HepG2 (cell line): ENCODE results near the gene RAB3A. TPM values are rescaled to one million over a fixed set of nuclear protein-coding genes. Genes with fewer than 3 reads are reported as not detected.

Experiments
- AGO2 ChIP-seq: fragments of 200-400 bp; formaldehyde crosslinking; optimal IDR thresholded peaks from 2 replicates; pipeline ENCODE3; 2017; ENCODE audit warnings: mild to moderate bottlenecking, low read depth, low read length, moderate library complexity
- RFXAP ChIP-seq: sonication (generic); formaldehyde crosslinking; IDR thresholded peaks from 2 replicates; pipeline ENCODE4 v1.4.0; 2020; ENCODE audit warnings: missing genetic modification reagents, borderline replicate concordance
- SP5 ChIP-seq: IDR thresholded peaks from 2 replicates; pipeline ENCODE4 v1.6.1; 2016; ENCODE audit warnings: low read depth, borderline replicate concordance
- ZNF383 ChIP-seq: sonication (generic); formaldehyde crosslinking; IDR thresholded peaks from 2 replicates; pipeline ENCODE4 v1.4.0; 2020; ENCODE audit warnings: missing genetic modification reagents, mild to moderate bottlenecking, borderline replicate concordance
- ZNF567 ChIP-seq: sonication (generic); formaldehyde crosslinking; IDR thresholded peaks from 2 replicates; pipeline ENCODE4 v1.8.1; 2023; ENCODE audit warnings: mild to moderate bottlenecking, missing genetic modification reagents, borderline replicate concordance
- ZNF598 ChIP-seq: sonication (generic); formaldehyde crosslinking; IDR thresholded peaks from 2 replicates; pipeline ENCODE4 v1.5.1; 2020; ENCODE audit warnings: mild to moderate bottlenecking, missing genetic modification reagents, borderline replicate concordance
- ZNF83 ChIP-seq: sonication (generic); formaldehyde crosslinking; IDR thresholded peaks from 2 replicates; pipeline ENCODE4 v1.4.0; 2020; ENCODE audit warnings: missing genetic modification reagents, mild to moderate bottlenecking, borderline replicate concordance
- polyA plus RNA-seq, 8 experiments: library from polyadenylated mRNA; depleted of rRNA in 3 of 8; stranded (reverse) in 7 of 8; unstranded in 1 of 8; fragments of >200 nt; fragmentation: Illumina TruSeq in 4 of 8; extraction: Trizol in 4 of 8; gene quantifications; 2 replicates each; pipeline versions ENCODE4 v1.2.1 to v1.2.3, GENCODE V29; 2011 to 2016; ENCODE audit warnings: low read depth in 4 of 8, missing spikeins in 1 of 8, mixed read lengths in 1 of 8; ENCODE audit not compliant: insufficient read depth in 1 of 8
- total RNA-seq, 5 experiments: library from RNA; depleted of rRNA; stranded (reverse); fragments of >200 nt; fragmentation: Illumina TruSeq; extraction: Trizol; gene quantifications; 2 replicates each; pipeline ENCODE4 v1.2.3, GENCODE V29; 2016; ENCODE audit warnings: low read depth in 1 of 5
- TF ChIP-seq, protein P1 (sequence below): sonication (generic); formaldehyde crosslinking; IDR thresholded peaks from 2 replicates; pipeline ENCODE4 v1.5.1; 2020; ENCODE audit warnings: mild to moderate bottlenecking, missing genetic modification reagents, moderate library complexity
- TF ChIP-seq, protein P2 (sequence below): sonication (generic); formaldehyde crosslinking; IDR thresholded peaks from 2 replicates; pipeline ENCODE4 v1.4.0; 2020; ENCODE audit warnings: missing genetic modification reagents
- TF ChIP-seq, protein P3 (sequence below), 2 experiments: sonication (generic) in 1 of 2; formaldehyde crosslinking in 1 of 2; IDR thresholded peaks; 2 replicates each; pipeline versions ENCODE4 v1.4.0 to v1.6.1; 2016 to 2020; ENCODE audit warnings: borderline replicate concordance in 1 of 2, low read depth in 1 of 2, mild to moderate bottlenecking in 1 of 2, missing genetic modification reagents in 1 of 2
- TF ChIP-seq, protein P4 (sequence below): sonication (generic); formaldehyde crosslinking; IDR thresholded peaks from 2 replicates; pipeline ENCODE4 v1.5.0; 2020; ENCODE audit warnings: mild to moderate bottlenecking, missing genetic modification reagents, borderline replicate concordance

RAB3A gene
- total and polyA plus RNA-seq, 2 of the 13 experiments (the other 11 are each of a cell fraction or from before 2014, with no cell fraction given), result 0.58 to 0.98 TPM

DNA sequence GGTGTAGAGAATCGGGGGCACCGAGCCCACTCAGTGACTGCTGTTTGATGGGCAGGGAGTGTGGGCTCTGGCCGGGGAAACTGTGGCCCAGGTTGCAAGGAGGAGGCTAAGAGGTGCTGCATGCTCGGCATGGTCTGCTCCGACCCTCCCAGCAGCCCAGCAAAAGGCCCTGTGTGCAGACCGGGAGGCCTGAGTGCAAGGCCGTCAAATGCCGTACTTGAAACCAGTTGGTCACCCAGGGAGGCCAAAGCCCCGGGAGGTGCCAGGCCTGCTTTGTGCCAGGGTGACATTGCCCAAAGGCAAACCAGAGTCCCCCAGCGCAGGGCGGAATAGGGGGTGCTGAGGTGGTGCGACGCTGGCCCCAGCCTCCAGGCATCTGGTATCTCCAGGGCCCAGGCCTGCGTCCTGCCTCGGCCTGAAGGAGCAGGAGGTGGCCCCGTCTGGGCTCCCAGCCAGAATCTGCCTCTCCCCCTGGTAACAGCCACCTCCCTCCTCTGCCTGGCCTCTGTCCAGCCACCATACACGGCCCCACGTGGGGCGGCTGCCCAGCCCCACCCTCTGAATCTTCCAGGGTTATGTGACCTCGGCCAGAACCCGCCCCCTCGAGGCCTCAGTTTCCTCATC is 46.9 kb downstream of the RAB3A start (continued):
- TF ChIP-seq, protein P1, sequence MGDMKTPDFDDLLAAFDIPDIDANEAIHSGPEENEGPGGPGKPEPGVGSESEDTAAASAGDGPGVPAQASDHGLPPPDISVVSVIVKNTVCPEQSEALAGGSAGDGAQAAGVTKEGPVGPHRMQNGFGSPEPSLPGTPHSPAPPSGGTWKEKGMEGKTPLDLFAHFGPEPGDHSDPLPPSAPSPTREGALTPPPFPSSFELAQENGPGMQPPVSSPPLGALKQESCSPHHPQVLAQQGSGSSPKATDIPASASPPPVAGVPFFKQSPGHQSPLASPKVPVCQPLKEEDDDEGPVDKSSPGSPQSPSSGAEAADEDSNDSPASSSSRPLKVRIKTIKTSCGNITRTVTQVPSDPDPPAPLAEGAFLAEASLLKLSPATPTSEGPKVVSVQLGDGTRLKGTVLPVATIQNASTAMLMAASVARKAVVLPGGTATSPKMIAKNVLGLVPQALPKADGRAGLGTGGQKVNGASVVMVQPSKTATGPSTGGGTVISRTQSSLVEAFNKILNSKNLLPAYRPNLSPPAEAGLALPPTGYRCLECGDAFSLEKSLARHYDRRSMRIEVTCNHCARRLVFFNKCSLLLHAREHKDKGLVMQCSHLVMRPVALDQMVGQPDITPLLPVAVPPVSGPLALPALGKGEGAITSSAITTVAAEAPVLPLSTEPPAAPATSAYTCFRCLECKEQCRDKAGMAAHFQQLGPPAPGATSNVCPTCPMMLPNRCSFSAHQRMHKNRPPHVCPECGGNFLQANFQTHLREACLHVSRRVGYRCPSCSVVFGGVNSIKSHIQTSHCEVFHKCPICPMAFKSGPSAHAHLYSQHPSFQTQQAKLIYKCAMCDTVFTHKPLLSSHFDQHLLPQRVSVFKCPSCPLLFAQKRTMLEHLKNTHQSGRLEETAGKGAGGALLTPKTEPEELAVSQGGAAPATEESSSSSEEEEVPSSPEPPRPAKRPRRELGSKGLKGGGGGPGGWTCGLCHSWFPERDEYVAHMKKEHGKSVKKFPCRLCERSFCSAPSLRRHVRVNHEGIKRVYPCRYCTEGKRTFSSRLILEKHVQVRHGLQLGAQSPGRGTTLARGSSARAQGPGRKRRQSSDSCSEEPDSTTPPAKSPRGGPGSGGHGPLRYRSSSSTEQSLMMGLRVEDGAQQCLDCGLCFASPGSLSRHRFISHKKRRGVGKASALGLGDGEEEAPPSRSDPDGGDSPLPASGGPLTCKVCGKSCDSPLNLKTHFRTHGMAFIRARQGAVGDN (CRISPR knock-in tag), result peak; percentile 77
- TF ChIP-seq ZNF567 (CRISPR knock-in tag) (no peak), ZNF598 (CRISPR knock-in tag) (0 out of 2 replicates have a peak, but pooled peaks have one; percentile 30), SP5 (CRISPR knock-in tag) (0 out of 2 replicates have a peak, but pooled peaks have one; percentile 17), ZNF83 (CRISPR knock-in tag) (no peak), RFXAP (peak; percentile 99), ZNF383 (0 out of 2 replicates have a peak, but pooled peaks have one; percentile 47), AGO2 (peak; percentile 85)
- TF ChIP-seq, protein P2, sequence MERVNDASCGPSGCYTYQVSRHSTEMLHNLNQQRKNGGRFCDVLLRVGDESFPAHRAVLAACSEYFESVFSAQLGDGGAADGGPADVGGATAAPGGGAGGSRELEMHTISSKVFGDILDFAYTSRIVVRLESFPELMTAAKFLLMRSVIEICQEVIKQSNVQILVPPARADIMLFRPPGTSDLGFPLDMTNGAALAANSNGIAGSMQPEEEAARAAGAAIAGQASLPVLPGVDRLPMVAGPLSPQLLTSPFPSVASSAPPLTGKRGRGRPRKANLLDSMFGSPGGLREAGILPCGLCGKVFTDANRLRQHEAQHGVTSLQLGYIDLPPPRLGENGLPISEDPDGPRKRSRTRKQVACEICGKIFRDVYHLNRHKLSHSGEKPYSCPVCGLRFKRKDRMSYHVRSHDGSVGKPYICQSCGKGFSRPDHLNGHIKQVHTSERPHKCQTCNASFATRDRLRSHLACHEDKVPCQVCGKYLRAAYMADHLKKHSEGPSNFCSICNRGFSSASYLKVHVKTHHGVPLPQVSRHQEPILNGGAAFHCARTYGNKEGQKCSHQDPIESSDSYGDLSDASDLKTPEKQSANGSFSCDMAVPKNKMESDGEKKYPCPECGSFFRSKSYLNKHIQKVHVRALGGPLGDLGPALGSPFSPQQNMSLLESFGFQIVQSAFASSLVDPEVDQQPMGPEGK, result peak; percentile 84
- TF ChIP-seq, protein P3, sequence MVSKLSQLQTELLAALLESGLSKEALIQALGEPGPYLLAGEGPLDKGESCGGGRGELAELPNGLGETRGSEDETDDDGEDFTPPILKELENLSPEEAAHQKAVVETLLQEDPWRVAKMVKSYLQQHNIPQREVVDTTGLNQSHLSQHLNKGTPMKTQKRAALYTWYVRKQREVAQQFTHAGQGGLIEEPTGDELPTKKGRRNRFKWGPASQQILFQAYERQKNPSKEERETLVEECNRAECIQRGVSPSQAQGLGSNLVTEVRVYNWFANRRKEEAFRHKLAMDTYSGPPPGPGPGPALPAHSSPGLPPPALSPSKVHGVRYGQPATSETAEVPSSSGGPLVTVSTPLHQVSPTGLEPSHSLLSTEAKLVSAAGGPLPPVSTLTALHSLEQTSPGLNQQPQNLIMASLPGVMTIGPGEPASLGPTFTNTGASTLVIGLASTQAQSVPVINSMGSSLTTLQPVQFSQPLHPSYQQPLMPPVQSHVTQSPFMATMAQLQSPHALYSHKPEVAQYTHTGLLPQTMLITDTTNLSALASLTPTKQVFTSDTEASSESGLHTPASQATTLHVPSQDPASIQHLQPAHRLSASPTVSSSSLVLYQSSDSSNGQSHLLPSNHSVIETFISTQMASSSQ (IDR thresholded peaks at IDR 0.05; ENCODE audit: low read depth), result no peak
- TF ChIP-seq, protein P3 (CRISPR knock-in tag; IDR thresholded peaks at IDR 0.05; ENCODE audit: borderline replicate concordance), result 0 out of 2 replicates have a peak, but pooled peaks have one; percentile 24
- TF ChIP-seq, protein P4, sequence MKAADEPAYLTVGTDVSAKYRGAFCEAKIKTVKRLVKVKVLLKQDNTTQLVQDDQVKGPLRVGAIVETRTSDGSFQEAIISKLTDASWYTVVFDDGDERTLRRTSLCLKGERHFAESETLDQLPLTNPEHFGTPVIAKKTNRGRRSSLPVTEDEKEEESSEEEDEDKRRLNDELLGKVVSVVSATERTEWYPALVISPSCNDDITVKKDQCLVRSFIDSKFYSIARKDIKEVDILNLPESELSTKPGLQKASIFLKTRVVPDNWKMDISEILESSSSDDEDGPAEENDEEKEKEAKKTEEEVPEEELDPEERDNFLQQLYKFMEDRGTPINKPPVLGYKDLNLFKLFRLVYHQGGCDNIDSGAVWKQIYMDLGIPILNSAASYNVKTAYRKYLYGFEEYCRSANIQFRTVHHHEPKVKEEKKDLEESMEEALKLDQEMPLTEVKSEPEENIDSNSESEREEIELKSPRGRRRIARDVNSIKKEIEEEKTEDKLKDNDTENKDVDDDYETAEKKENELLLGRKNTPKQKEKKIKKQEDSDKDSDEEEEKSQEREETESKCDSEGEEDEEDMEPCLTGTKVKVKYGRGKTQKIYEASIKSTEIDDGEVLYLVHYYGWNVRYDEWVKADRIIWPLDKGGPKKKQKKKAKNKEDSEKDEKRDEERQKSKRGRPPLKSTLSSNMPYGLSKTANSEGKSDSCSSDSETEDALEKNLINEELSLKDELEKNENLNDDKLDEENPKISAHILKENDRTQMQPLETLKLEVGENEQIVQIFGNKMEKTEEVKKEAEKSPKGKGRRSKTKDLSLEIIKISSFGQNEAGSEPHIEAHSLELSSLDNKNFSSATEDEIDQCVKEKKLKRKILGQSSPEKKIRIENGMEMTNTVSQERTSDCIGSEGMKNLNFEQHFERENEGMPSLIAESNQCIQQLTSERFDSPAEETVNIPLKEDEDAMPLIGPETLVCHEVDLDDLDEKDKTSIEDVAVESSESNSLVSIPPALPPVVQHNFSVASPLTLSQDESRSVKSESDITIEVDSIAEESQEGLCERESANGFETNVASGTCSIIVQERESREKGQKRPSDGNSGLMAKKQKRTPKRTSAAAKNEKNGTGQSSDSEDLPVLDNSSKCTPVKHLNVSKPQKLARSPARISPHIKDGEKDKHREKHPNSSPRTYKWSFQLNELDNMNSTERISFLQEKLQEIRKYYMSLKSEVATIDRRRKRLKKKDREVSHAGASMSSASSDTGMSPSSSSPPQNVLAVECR (CRISPR knock-in tag), result peak; percentile 38; the same call in 1 of the 2 replicates
